KBM-7 (cell line): Measurements from ENCODE around the gene LILRB1.
"Not testable (repeated sequence)": the region's sequence is repeated elsewhere in the genome, so short reads cannot be mapped to it uniquely, and the experiment has no call there.

Experiments
- DNase-seq: peaks from one replicate; pipeline ENCODE4 v3.0.0-alpha.2; 2015
- in situ Hi-C: fragments of 300-500 bp; cut with MboI; formaldehyde crosslinking; loops from 2 replicates; pipeline ENCODE4 v1.14.3; 2020; ENCODE audit warnings: low sequenced_read_pairs, low pct_unique_long_range_greater_than_20kb, mixed read lengths

Gene LILRB1

DNA sequence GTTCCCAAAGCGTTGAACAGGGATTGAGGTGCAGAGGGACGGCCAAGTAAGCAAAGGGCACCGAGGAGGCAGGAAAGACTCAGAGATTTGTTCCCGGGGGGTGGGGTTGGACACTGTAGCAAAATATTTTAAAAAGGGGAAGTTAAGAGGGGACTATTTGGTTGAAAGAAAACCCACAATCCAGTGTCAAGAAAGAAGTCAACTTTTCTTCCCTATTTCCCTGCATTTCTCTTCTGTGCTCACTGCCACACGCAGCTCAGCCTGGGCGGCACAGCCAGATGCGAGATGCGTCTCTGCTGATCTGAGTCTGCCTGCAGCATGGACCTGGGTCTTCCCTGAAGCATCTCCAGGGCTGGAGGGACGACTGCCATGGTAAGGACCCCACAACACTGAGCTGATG is at the start of gene LILRB1:
Gene LILRB1 (plus strand): TSS at position 223 of the 400 bp plus-strand sequence. CDS start 590 bp downstream, outside the sequence.
- DNase-seq: peak; percentile 83
- in situ Hi-C loops: not testable (repeated sequence)

DNA sequence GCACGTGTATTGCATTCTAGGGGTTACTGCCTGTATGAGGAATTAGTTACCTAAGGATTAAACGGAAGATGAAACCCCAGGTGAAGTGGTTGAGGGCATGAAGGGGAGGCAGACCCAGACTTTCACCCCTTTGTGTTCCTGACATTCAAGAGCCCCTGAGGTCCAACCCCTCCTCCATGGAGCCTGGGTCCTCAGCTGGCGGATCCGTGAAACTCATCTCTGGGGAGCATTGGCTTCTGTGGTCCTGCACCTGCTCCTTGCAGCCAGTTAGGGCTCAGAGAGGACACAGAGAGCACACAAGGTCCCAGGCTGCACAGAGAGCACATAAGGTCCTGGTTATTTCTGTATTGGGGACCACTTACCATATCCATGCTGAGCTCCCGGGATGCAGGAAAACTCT is 43.9 kb upstream of the LILRB1 start:
- no peak for DNase-seq
- in situ Hi-C loops: no loop called here

DNA sequence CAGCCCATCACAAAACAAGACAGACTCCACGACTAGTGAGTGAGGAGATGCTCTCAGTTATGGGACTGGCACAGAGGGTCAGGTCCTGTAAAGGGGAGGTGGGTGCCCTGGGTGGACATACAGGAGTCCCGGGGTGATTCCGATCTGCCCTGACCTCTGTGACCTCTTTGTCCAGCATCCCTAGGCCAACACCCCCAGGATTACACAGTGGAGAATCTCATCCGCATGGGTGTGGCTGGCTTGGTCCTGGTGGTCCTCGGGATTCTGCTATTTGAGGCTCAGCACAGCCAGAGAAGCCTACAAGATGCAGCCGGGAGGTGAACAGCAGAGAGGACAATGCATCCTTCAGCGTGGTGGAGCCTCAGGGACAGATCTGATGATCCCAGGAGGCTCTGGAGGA is 43.3 kb upstream of the LILRB1 start:
- in situ Hi-C loops: no loop called here
- no peak for DNase-seq

DNA sequence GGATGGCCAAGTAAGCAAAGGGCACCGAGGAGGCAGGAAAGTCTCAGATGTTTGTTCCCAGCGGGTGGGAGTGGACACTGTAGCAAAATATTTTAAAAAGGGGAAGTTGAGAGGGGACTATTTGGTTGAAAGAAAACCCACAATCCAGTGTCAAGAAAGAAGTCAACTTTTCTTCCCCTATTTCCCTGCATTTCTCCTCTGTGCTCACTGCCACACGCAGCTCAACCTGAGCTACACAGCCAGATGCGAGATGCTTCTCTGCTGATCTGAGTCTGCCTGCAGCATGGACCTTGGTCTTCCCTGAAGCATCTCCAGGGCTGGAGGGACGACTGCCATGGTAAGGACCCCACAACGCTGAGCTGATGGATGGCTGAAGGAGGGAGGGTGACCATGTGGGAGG is 36.8 kb upstream of the LILRB1 start, which contains the start of gene LILRA1:
Gene LILRA1 (plus strand): TSS at position 188 of the 400 bp plus-strand sequence. CDS start 613 bp downstream, outside the sequence.
- in situ Hi-C loops: not testable (repeated sequence)
- peak; percentile 90 for DNase-seq

DNA sequence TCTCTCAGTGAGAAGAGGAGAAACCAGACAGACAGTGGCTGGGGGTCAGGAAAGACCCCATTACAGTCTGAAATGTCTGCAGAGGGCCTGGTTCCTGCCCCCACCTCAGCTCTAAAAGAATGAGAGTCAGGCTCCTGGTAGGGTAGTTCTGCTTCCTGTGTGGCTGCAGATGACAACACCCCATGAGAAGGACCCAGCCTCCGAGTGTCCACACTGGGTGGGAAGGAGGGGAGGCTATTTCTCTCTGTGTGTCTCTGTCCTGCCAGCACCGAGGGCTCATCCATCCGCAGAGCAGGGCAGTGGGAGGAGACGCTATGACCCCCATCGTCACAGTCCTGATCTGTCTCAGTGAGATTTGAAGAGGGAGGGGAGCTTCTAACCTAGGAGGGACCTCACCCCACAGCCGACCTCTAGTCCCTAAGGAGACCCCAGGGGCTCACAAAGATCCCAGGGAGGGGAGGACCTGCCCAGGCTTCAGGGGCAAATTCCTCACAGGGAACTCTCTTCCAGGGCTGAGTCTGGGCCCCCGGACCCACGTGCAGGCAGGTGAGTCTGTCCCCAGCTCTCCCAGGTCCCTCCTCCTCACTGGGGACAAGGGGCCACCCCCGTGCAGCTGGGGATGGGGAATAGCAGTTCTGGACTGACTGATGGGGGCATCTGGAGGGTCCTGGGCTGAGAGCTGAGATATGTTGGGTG is 36.2 kb upstream of the LILRB1 start:
- in situ Hi-C loops, DNase-seq: not testable (repeated sequence)

DNA sequence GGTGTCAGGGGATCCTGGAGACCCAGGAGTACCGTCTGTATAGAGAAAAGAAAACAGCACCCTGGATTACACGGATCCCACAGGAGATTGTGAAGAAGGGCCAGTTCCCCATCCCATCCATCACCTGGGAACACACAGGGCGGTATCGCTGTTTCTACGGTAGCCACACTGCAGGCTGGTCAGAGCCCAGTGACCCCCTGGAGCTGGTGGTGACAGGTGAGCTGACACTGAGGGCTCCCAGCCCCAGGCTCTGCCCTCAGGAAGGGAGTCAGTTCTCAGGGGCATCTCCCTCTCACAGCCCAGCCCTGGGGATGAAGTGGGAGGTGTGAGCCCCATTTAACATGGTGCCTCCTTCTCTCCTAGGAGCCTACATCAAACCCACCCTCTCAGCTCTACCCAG is 35.5 kb upstream of the LILRB1 start:
- DNase-seq: no peak
- in situ Hi-C loops: no loop called here

DNA sequence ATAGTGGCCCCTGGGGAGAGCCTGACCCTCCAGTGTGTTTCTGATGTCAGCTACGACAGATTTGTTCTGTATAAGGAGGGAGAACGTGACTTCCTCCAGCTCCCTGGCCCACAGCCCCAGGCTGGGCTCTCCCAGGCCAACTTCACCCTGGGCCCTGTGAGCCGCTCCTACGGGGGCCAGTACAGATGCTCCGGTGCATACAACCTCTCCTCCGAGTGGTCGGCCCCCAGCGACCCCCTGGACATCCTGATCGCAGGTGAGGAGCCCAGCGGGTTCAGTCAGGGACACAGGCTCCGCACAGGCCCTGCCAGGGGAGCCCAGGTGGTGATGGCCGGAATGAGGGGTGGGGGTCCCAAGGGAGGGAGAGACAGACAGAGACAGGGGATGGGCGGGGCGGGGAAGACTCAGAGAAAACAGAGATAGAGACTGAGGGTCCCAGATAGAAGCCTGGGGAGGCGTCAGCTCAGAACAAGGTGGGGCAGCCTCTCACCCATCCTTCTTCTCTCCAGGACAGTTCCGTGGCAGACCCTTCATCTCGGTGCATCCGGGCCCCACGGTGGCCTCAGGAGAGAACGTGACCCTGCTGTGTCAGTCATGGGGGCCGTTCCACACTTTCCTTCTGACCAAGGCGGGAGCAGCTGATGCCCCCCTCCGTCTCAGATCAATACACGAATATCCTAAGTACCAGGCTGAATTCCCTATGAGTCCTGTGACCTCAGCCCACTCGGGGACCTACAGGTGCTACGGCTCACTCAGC is 34.4 kb upstream of the LILRB1 start:
- in situ Hi-C loops, DNase-seq: not testable (repeated sequence)

DNA sequence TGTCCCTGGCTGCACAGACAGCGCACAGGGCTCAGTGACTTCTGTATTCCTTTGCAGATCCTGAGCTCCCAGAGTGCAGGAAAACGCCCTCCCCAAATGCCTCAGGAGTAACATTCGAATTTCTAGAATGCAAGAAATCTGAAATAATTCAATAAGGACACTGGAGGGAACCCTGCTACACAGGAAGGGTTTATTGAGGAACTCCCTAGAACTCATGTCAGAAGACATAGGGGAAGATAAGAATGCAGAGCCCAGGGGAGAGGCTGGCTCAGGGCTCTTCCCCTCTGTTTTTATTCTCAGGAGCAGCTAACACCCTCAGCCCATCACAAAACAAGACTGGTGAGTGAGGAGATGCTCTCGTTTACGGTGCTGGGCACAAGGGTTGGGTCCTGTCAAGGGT is 30.1 kb upstream of the LILRB1 start:
- DNase-seq: no peak
- in situ Hi-C loops: no loop called here

DNA sequence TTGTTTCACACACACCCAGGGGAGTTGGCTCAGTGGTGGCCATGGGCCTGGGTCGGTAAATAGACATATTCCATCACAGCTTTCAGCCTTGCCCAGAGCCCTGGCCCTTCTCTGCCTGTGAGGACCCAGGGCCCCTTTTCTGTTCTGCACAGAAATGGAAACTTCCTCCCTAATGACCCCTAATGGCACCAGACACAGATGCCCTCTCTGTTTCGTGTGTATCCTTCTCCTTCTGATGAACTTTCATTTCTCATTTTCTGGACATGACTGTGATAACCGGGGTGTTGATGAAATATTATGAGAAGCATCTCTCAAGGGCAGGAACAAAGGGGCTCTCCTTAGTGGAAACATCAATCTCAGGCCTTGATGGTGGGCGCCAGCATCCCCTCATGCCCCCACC is 24.1 kb upstream of the LILRB1 start:
- in situ Hi-C loops: no loop called here
- DNase-seq: no peak

DNA sequence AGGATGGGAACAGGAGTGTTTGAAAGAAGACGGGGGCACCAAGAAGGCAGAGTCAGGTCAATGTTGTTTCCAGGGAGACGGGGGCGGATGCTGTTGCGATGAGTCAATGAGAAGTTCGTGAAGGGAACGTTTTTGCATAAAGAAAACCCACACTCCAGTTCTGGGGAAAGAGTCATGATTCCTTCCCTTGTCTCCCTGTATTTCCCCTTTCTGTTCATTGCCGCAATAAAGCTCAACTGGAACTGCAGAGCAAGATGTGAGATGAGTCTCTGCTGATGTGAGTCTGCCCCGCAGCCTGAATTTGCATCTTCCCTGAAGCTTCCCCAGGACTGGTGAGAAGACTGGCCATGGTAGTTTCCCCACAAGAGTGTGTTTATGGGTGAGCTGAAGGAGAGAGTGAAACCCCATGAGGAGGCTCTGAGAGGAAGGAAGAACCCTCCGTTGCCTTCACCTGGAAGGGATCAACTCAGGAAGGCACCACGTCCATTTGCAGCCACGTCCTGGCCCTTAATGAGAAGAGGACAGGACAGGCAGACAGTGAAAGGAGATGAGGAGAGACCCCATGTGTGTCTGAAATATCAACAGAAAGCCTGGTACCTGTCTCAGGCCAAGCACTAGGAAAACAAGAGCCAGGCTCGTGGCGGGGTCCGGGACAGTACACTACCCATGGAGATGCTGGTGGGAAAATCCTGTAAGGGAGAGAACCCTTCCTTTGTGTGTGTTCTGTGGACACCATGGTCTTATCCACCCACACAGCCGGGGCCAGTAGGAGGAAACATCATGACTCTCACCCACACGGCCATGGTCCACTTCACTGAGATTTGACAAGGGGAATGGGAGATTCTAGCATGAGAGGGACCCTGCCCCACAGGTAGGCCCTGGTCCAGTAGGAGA is 23.1 kb upstream of the LILRB1 start:
- no peak for DNase-seq
- in situ Hi-C loops: no loop called here

DNA sequence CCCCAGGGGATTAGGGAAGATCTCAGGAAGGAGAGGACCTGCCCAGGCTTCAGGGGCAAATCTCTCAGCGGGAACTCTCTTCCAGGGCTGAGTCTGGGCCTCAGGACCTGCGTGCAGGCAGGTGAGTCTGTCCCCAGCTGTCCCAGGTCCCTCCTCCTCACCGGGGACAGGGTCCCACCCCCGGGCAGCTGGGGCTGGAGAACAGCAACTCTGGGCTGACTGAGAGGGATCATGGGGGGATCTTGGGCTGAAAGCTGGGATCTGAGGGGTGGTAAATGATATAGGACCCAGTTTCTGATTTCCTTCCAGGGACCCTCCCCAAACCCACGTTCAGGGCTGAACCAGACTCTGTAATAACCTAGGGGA is 22.5 kb upstream of the LILRB1 start:
- no peak for DNase-seq
- in situ Hi-C loops: no loop called here

DNA sequence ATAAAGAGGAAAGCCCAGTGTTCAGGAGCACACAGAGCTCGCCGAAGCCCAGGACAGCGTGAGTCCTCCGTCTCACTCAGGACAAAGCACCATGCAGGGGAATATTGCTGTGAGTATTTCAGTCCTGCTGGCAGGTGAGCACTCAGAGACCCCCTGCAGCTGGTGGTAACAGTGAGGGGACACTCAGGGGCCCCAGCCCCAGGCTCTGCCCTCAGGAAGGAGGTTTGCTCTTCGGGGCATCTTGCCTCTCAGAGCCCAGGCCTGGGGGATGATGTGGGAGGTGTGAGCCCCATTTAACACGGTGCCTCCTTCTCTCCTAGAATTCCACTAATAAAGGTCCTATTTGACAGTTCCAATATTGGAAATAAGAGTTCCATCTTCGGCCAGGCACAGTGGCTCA is 22.1 kb upstream of the LILRB1 start:
- no peak for DNase-seq
- in situ Hi-C loops: no loop called here

DNA sequence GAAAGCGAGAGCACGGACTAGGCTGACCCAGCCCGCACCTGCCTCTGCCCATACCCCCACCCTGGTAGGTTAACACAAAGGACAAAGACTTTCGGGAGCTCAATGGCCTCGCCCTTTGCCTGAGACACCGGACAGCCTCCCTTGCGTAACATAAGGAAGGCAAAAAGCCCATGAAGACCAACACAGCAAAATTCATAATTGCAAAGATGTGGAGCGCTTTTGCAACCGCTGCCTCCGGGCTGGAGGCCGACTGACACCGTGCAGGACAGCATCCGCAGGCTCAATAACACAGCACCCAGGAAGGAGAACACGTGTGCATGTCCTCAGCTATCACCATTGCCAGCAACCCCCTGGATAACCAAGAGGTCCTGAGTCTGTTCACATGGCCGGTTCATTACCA is 21.5 kb upstream of the LILRB1 start:
- no peak for DNase-seq
- in situ Hi-C loops: no loop called here

DNA sequence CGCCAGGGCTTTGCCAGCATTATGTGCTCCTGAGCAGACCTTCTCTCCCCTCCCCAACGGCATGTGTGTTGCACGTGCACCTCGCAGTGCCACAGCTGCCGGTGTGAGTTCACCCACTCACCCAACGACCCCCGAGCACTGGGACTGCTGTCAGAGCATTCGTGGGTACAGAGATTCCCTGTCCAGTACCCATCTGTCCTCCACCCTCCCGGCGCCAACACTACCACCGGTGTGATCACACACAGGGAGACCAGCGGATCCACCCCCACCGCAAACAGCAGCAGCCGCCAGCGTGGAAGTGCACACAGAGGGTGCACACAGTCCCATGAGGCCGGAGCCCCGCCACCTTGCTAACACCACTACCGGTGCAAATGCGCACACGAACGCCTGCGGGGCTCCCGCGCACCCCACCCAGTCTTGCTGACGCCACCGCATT is 20.9 kb upstream of the LILRB1 start:
- in situ Hi-C loops: no loop called here
- no peak for DNase-seq

DNA sequence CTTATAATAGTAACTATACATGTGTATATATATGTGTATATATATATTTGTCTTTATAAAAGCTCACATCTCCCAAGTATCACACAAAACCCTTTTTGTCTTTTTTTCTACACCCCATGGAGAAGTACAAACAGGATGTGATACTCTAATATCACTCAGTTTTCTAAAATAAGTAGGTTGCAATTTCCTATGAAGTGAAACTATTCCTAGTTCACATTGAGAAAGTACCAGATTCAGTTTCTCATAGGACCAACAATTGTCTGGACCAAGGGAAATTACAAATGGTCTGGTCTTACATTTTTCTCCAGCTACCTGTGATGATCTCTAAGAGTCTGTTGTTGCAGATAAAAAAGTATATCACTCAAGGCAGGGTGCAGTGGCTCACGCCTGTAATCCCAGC is 17.9 kb upstream of the LILRB1 start:
- DNase-seq: no peak
- in situ Hi-C loops: no loop called here

DNA sequence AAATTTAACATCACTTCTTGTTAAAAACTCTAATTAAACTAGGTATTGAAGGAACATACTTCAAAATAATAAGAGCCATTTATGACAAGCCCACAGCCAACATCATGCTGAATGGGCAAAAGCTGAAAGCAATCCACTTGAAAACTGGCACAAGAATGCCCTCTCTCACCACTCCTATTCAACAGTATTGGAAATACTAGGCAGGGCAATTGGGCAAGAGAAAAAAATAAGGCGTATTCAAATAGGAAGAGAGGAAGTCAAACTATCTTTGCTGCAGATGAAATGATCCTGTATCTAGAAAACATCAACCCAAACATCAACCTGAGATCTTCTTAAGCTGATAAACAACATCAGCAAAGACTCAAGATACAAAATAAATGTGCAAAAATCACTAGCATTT is 15.6 kb upstream of the LILRB1 start:
- DNase-seq: no peak
- in situ Hi-C loops: no loop called here

DNA sequence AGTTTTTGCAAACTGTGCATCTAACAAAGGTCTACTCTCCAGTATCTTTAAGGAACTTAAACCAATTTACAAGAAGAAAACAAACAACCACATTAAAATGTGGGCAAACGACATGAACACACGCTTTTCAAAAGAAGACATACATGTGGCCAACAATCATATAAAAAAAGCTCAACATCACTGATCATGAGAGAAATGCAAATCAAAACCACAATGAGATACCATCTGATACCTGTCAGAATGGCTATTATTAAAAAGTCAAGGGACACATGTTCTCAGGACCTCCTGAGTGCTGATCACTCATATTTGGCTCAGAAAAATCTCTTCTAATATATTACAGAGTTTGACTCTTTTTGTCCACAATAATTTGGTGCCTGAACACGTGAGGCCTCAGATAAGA is 14.2 kb upstream of the LILRB1 start:
- in situ Hi-C loops: no loop called here
- DNase-seq: no peak

DNA sequence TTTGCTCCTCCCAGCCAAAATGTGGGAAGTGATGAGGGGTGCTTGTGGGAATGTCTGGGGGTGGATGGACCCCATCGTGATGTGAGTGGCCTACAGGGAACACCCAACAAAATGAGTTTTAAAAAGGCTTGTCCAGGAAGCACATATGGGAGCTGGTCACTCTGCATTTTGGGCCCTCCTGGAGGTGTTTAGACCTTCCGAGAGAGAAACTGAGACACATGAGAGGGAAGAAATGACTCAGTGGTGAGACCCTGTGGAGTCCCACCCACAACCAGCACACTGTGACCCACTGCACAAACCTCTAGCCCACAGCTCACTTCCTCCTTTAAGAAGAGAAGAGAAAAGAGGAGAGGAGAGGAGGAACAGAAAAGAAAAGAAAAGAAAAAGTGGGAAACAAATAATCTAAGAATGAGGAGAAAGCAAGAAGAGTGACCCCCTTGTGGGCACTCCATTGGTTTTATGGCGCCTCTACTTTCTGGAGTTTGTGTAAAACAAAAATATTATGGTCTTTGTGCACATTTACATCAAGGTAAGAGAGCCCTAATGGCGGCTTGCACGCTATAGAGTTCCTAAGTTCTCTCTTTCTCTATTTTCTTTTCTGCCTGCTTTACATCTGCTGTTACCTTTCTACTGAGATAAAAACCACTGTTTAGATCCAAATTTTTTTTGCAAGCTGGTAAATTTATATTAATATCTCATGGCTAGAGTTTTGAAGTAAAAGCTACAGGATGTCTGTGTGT is 13.3 kb upstream of the LILRB1 start:
- in situ Hi-C loops: no loop called here
- DNase-seq: no peak

DNA sequence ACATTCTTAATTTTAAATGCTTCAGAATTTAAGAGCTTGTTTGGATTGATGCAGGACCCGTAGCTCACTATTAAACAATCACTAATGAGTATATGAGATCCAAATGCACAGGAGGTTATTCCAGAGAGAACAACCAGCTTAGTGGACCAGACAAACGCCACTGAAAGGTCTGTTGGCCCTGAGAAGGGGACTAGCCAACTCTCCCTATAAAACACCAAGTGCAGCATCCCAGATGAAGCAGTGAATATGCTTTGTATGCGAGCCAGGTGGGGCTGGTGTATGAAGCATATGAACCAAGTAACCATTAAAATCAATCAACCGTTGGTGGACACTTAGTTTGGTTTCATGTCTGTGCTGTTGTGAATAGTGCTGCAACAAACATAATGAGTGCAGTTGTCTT is 9.8 kb upstream of the LILRB1 start:
- DNase-seq: no peak
- in situ Hi-C loops: no loop called here
